Measurements from ENCODE around the gene PAX8.
A peak's percentile ranks its signal among the peaks of the same experiment; 100 is the strongest.

The PAX8 gene

GRCh38 chr2:113179446-113180045 lies 99.2 kb downstream of the PAX8 start:
- no peak for FAIRE-seq
- TF ChIP-seq TAF1 (IDR thresholded peaks at IDR 0.05; ENCODE audit: borderline replicate concordance, low read depth, low read length) (no peak), POLR2A (IDR thresholded peaks at IDR 0.05; ENCODE audit: low read depth, low read length) (no peak), POLR2AphosphoS5 (IDR thresholded peaks at IDR 0.05; ENCODE audit: low read depth, low read length) (no peak)
- DNase-seq (ENCODE audit: insufficient read length), result no peak

DNA sequence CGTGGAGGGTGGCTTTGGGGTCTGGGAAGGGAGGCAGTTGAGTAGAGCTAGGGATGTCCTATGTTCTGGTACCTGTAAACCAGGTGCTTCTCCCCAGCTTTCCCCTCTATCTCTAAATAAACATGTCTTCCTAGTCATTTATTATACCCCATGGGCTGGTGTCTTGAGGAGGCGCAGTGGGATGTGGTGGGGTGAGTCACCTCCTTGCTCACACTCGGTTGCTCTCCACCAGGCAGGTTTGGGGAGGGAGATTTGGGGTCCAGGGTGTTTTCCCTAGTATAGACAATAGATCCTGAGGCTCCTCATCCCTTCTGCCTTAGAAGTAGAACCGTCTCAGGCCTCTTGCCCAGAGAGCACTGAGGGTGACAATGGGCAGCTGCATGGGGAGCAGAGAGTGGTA lies 99.8 kb downstream of the PAX8 start:
- DNase-seq (ENCODE audit: insufficient read length), result no peak
- no peak for FAIRE-seq

DNA sequence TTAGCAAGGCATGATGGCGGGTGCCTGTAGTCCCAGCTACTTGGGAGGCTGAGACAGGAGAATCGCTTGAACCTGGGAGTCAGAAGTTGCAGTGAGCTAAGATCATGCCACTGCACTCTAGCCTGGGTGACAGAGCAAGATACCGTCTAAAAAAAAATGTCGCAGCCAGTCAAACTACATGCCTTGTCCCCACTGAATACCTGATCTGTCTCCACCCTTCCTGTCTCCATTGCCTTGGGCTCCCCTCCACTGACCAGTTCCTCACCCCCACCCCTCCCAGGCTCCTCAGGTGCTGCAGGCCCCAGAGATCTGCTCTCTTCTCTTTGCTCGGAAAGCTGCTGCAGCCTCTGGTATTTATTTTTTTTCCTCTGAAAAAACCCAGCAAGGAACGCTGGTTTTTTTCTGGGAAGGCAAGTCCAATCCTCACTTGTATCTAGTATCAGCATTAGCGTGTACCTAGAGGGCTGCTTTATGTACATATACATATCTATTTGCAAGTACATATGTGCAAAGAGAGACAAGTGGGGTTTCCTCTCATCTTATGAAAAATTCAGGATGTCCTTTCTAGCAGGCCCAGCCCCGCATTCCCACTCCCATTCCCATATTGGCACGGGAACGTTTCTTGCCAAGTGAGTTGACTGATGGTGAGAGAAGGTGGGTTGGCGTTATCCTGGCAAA lies 100.5 kb downstream of the PAX8 start:
- TF ChIP-seq POLR2AphosphoS5 (IDR thresholded peaks at IDR 0.05; ENCODE audit: low read depth, low read length) (no peak), POLR2A (IDR thresholded peaks at IDR 0.05; ENCODE audit: low read depth, low read length) (no peak), TAF1 (IDR thresholded peaks at IDR 0.05; ENCODE audit: borderline replicate concordance, low read depth, low read length) (no peak)
- DNase-seq (ENCODE audit: insufficient read length) (no peak), FAIRE-seq (no peak)

More for the DNA sequence above, 99.8 kb downstream of the PAX8 start:
- TF ChIP-seq POLR2AphosphoS5 (IDR thresholded peaks at IDR 0.05; ENCODE audit: low read depth, low read length) (no peak), TAF1 (IDR thresholded peaks at IDR 0.05; ENCODE audit: borderline replicate concordance, low read depth, low read length) (no peak), POLR2A (IDR thresholded peaks at IDR 0.05; ENCODE audit: low read depth, low read length) (no peak)

DNA sequence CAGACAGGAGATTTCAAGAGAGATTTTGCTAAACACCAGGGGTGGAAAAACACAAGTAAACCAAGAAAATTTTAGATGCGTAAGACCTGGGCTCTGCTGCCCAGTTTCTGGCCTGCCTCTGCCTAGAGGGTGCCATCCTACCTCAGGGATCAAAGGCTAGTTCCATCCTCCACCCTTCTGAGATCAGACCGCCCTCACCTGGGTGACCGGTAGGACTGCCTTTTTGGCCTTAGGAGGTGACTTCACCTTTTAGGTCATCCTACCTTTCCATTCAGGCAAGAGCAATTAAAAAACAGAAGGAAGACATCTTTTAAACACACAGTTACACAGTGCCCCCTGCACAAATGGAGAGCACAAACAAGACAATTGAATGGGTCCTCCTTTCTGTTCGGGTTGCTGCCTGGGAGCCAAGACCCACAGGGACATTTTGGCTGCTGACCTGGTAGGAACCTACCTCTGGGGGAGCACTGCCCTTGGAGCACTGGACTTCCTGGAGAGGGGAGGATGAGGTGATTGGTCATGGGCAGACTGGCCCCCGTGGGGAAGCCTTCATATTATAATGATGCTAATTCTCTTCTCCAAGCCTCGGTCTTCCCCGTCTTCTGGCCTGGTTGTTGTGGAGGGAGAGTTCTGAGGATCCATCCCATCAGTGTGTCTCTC lies 101.9 kb downstream of the PAX8 start:
- TF ChIP-seq POLR2A (IDR thresholded peaks at IDR 0.05; ENCODE audit: low read depth, low read length) (no peak), POLR2AphosphoS5 (IDR thresholded peaks at IDR 0.05; ENCODE audit: low read depth, low read length) (no peak), TAF1 (IDR thresholded peaks at IDR 0.05; ENCODE audit: borderline replicate concordance, low read depth, low read length) (no peak)
- DNase-seq (ENCODE audit: insufficient read length) (no peak), FAIRE-seq (no peak)

DNA sequence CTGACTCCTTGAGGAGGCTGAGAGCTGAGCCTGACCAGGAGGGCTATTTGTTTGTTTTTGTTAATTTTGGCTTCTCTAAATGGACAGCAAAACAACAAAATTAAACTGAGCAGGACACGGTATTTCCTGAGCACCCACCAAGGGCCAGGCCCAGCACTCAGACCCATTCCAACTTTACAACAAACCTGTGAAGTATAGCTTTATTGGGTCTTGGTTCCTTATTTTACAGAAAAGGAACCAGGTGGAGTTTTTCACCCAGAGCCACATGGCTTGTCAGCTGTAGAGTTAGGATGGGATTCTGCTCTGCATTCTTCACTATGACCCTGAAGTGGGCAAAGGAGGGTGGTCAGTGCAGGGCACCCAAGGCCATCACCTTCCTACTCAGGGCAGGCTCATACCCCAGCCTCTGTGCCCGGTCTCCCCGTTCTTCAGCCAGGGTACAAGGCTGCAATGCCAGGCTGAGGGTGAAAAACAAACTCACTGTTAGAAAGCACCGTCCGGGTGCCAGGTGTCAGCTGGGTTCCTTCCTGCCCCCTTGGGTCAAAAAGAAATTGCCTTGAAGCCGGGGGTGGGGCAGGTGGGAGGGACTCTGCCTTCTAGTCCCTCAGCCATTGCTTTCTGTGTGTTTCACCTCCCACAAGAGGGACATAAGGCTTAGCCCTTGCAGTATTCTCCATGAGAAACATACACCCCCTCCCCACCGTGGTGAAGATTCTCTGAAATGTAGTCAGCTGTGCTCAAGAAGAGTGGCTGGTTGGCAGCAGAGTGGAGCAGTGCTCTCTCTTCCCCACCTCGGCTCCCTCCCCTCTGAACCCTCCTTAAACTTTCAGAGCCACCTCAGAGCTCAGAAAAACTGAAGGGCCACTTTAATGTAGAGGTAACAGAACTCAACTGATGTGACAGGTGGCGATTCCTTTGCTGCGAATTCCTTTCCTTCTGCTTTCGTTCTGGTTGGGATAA lies 102.7 kb downstream of the PAX8 start:
- no peak for TF ChIP-seq POLR2A (IDR thresholded peaks at IDR 0.05; ENCODE audit: low read depth, low read length)
- TF ChIP-seq POLR2AphosphoS5 (IDR thresholded peaks at IDR 0.05; ENCODE audit: low read depth, low read length), result no peak
- no peak for TF ChIP-seq TAF1 (IDR thresholded peaks at IDR 0.05; ENCODE audit: borderline replicate concordance, low read depth, low read length)
- DNase-seq (ENCODE audit: insufficient read length), result no peak
- peak; percentile 64 for FAIRE-seq

- TF ChIP-seq POLR2AphosphoS5 (IDR thresholded peaks at IDR 0.05; ENCODE audit: low read depth, low read length), result peak; percentile 97
- TF ChIP-seq POLR2A (IDR thresholded peaks at IDR 0.05; ENCODE audit: low read depth, low read length), result peak; percentile 98
- peak; percentile 93 for TF ChIP-seq TAF1 (IDR thresholded peaks at IDR 0.05; ENCODE audit: borderline replicate concordance, low read depth, low read length)
- DNase-seq (ENCODE audit: insufficient read length) (peak; percentile 85), FAIRE-seq (peak; percentile 90)
These were observed 103.6 kb downstream of the PAX8 start for GRCh38 chr2:113175042-113175628.

DNA sequence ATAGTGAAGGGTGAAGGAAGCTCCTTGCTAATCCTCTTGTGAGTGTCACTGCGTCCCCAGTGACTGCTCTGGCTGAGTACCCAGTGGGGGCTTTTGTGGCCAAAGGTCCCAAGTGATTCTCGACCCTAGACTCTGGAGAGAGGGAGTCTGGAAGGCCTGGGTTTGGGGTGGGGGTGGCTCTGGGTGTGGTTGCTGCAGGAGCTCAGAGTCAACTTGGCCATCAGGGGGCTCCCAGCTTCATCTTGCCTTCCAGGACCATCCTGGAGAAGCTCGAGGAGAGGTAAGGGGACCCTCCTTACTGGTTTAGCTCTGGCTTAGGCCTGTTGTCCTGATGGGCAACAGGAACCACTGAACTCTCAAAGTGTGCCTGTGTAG lies 104.4 kb downstream of the PAX8 start:
- peak; percentile 57 for FAIRE-seq
- no peak for DNase-seq (ENCODE audit: insufficient read length)
- no peak for TF ChIP-seq TAF1 (IDR thresholded peaks at IDR 0.05; ENCODE audit: borderline replicate concordance, low read depth, low read length)
- TF ChIP-seq POLR2A (IDR thresholded peaks at IDR 0.05; ENCODE audit: low read depth, low read length), result no peak
- no peak for TF ChIP-seq POLR2AphosphoS5 (IDR thresholded peaks at IDR 0.05; ENCODE audit: low read depth, low read length)

GRCh38 chr2:113173542-113174375 lies 105.0 kb downstream of the PAX8 start, which contains the start of gene PSD4:
Gene PSD4 (plus strand): TSS chr2:113173971. CDS start chr2:113182457, 8,486 bp downstream.
- FAIRE-seq, result peak; percentile 99
- peak; percentile 89 for DNase-seq (ENCODE audit: insufficient read length)
- TF ChIP-seq POLR2A (IDR thresholded peaks at IDR 0.05; ENCODE audit: low read depth, low read length) (peak; percentile 95), TAF1 (IDR thresholded peaks at IDR 0.05; ENCODE audit: borderline replicate concordance, low read depth, low read length) (peak; percentile 92), POLR2AphosphoS5 (IDR thresholded peaks at IDR 0.05; ENCODE audit: low read depth, low read length) (peak; percentile 98)

GRCh38 chr2:113172721-113173541 lies 105.8 kb downstream of the PAX8 start:
- TF ChIP-seq POLR2A (IDR thresholded peaks at IDR 0.05; ENCODE audit: low read depth, low read length) (no peak), TAF1 (IDR thresholded peaks at IDR 0.05; ENCODE audit: borderline replicate concordance, low read depth, low read length) (no peak)
- DNase-seq (ENCODE audit: insufficient read length) (no peak), FAIRE-seq (no peak)

All from GM12892 (cell line).